ENCODE measurements around the gene SP6.

DNA sequence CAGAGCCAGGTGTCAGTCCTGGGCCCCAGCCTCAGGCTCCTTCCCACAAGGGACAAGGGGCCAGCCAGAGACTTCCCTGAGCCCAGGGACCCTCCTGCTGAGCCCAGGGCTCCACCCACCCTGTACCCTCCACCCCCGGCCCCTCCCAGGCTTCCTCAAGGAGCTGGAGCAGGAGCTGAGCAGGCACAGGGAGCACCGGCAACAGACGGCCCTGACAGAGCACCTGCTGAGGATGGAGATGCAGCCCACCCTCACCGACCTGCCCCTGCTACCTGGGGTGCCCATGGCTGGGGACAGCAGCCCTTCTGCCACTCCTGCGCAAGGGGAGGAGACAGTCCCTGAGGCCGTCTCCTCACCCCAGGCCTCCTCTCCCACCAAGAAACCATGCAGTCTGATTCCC, 14.4 kb downstream of the SP6 start:
- TF ChIP-seq, protein P1, sequence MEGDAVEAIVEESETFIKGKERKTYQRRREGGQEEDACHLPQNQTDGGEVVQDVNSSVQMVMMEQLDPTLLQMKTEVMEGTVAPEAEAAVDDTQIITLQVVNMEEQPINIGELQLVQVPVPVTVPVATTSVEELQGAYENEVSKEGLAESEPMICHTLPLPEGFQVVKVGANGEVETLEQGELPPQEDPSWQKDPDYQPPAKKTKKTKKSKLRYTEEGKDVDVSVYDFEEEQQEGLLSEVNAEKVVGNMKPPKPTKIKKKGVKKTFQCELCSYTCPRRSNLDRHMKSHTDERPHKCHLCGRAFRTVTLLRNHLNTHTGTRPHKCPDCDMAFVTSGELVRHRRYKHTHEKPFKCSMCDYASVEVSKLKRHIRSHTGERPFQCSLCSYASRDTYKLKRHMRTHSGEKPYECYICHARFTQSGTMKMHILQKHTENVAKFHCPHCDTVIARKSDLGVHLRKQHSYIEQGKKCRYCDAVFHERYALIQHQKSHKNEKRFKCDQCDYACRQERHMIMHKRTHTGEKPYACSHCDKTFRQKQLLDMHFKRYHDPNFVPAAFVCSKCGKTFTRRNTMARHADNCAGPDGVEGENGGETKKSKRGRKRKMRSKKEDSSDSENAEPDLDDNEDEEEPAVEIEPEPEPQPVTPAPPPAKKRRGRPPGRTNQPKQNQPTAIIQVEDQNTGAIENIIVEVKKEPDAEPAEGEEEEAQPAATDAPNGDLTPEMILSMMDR (IDR thresholded peaks at IDR 0.05), result no peak
- TF ChIP-seq POLR2A (IDR thresholded peaks at IDR 0.05) (no peak), EP300 (IDR thresholded peaks at IDR 0.05) (no peak)

All from gastroesophageal sphincter (tissue), 3 donors.